Measurements from ENCODE around the gene RTCB.

The RTCB gene

DNA sequence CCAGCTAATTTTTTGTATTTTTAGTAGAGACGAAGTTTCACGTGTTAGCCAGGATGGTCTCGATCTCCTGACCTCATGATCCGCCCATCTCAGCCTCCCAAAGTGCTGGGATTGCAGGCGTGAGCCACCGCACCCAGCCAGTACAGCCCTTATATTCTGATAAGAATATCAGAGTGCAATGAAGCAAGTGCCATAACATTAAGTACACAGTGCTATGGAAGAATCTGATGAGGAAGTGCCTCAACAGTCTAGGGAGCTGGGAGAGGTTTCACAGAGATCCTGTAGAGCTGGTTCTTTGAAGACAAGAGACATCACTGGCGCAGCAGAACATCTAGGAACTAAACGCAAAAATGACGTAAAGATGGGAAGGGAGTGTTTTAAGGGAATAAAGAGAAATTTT is 2.1 kb downstream of the RTCB start:
- no peak overlapping the region for H3K4me3 ChIP-seq (ENCODE audit: low read depth, low read length)
- no peak overlapping the region for H3K4me2 ChIP-seq (ENCODE audit: low read length)
- H3K14ac ChIP-seq (ENCODE audit: low read length), result no peak overlapping the region
- no peak for DNase-seq
- no peak overlapping the region for H2AK5ac ChIP-seq (ENCODE audit: low read length)
- 100% methylated on average over 2 of the region's 9 CpGs for WGBS (ENCODE audit: extremely low coverage, insufficient coverage, insufficient read length)
- no peak overlapping the region for H3K27ac ChIP-seq (ENCODE audit: low read depth, low read length)
- peaks cover 9 to 21% of the 10 kb centered on the region in 2 experiments for H3K36me3 ChIP-seq (ENCODE audit: control insufficient read depth in 1 of 2, insufficient read depth in 2 of 2, low read length in 2 of 2)
- peaks cover 4% of the 10 kb centered on the region for H3K79me1 ChIP-seq (ENCODE audit: low read length)
- H4K8ac ChIP-seq (ENCODE audit: low read depth, low read length), result no peak overlapping the region
- no peak overlapping the region for H3K18ac ChIP-seq (ENCODE audit: low read length)
- H3K9ac ChIP-seq (ENCODE audit: low read length), result no peak overlapping the region
- peaks cover 5% of the 10 kb centered on the region in 2 experiments for H3K4me1 ChIP-seq (ENCODE audit: control insufficient read depth in 1 of 2, insufficient read depth in 2 of 2, low read length in 2 of 2)
- H2AFZ ChIP-seq (ENCODE audit: insufficient read depth, low read length, poor library complexity), result no peak overlapping the region
- peak overlapping the region; percentile 77 for H3K4ac ChIP-seq (ENCODE audit: low read depth, low read length)
- H3K9me3 ChIP-seq (ENCODE audit: insufficient read depth, low read depth, low read length), result no peaks in the 10 kb centered on the region
- H4K91ac ChIP-seq (ENCODE audit: low read depth, low read length), result no peak overlapping the region
- H3K79me2 ChIP-seq (ENCODE audit: control insufficient read depth, insufficient read depth, low read length, poor library complexity), result peaks cover 11% of the 10 kb centered on the region
- no peaks in the 10 kb centered on the region for H3K27me3 ChIP-seq (ENCODE audit: insufficient read depth, low read length)
- H4K12ac ChIP-seq (ENCODE audit: low read depth, low read length), result no peak overlapping the region
- no peak overlapping the region for H2BK5ac ChIP-seq (ENCODE audit: low read depth, low read length, poor library complexity)
- H2BK12ac ChIP-seq (ENCODE audit: low read length), result no peak overlapping the region
- H2BK120ac ChIP-seq (ENCODE audit: insufficient read depth, low read length, poor library complexity), result no peak overlapping the region
- H3K23ac ChIP-seq (ENCODE audit: low read length), result no peak overlapping the region

DNA sequence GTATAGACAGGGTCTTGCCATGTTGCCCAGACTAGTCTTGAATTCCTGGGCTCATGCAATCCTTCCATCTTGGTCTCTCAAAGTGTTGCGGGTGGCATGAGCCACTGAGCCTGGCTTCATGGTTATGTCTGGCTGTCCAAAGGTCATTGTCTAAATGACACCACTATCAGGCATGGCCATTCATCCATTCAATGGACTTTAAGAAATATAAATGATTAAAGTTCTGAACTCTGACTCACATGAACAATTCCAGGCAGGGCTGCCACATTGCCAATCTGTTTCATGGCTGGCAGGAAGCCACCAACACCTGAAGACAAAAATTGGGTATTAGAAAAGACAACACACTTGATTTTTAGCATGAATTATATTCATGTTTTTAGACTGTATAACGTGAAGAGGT is 4.1 kb downstream of the RTCB start:
- no peak overlapping the region for H3K9ac ChIP-seq (ENCODE audit: low read length)
- no peak overlapping the region for H4K91ac ChIP-seq (ENCODE audit: low read depth, low read length)
- H4K12ac ChIP-seq (ENCODE audit: low read depth, low read length), result no peak overlapping the region
- H3K79me1 ChIP-seq (ENCODE audit: low read length), result peaks cover 4% of the 10 kb centered on the region
- H3K36me3 ChIP-seq (ENCODE audit: control insufficient read depth in 1 of 2, insufficient read depth in 2 of 2, low read length in 2 of 2), result peaks cover 18 to 29% of the 10 kb centered on the region in 2 experiments
- no peak overlapping the region for H3K27ac ChIP-seq (ENCODE audit: low read depth, low read length)
- no peak overlapping the region for H2BK120ac ChIP-seq (ENCODE audit: insufficient read depth, low read length, poor library complexity)
- no peak overlapping the region for H2AFZ ChIP-seq (ENCODE audit: insufficient read depth, low read length, poor library complexity)
- H3K9me3 ChIP-seq (ENCODE audit: insufficient read depth, low read depth, low read length), result no peaks in the 10 kb centered on the region
- H2BK12ac ChIP-seq (ENCODE audit: low read length), result no peak overlapping the region
- H3K4ac ChIP-seq (ENCODE audit: low read depth, low read length), result no peak overlapping the region
- peaks cover 5% of the 10 kb centered on the region in 2 experiments for H3K4me1 ChIP-seq (ENCODE audit: control insufficient read depth in 1 of 2, insufficient read depth in 2 of 2, low read length in 2 of 2)
- no peak overlapping the region for H3K4me2 ChIP-seq (ENCODE audit: low read length)
- no peak overlapping the region for H2BK5ac ChIP-seq (ENCODE audit: low read depth, low read length, poor library complexity)
- no peak overlapping the region for H3K18ac ChIP-seq (ENCODE audit: low read length)
- H3K4me3 ChIP-seq (ENCODE audit: low read depth, low read length), result no peak overlapping the region
- H3K23ac ChIP-seq (ENCODE audit: low read length), result no peak overlapping the region
- H4K8ac ChIP-seq (ENCODE audit: low read depth, low read length), result no peak overlapping the region
- H3K79me2 ChIP-seq (ENCODE audit: control insufficient read depth, insufficient read depth, low read length, poor library complexity), result peaks cover 11% of the 10 kb centered on the region
- no peak overlapping the region for H2AK5ac ChIP-seq (ENCODE audit: low read length)
- no peaks in the 10 kb centered on the region for H3K27me3 ChIP-seq (ENCODE audit: insufficient read depth, low read length)
- WGBS (ENCODE audit: extremely low coverage, insufficient coverage, insufficient read length), result no CpG with 5 or more reads among the region's 2 CpGs
- DNase-seq, result no peak
- H3K14ac ChIP-seq (ENCODE audit: low read length), result no peak overlapping the region

DNA sequence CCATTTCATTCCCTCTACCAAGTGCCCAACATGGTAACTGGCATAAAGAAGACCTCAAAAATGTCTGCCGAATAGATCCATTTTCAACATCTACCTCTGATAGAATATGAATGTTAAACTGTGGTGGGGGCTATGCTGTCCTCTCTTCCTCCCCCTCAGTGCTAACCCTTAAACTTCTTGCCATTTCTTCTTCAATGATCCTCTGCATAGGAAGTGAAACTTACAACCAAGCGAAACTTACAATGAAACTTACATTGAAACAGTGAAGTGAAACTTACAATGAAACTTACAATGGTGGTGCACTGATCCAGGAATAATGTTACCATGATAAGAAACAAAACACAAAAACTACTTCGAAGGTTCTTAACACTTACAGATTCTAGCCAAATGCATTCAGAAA is 4.7 kb downstream of the RTCB start:
- H3K4me3 ChIP-seq (ENCODE audit: low read depth, low read length), result no peak overlapping the region
- H4K8ac ChIP-seq (ENCODE audit: low read depth, low read length), result no peak overlapping the region
- no peak overlapping the region for H2BK12ac ChIP-seq (ENCODE audit: low read length)
- H2AFZ ChIP-seq (ENCODE audit: insufficient read depth, low read length, poor library complexity), result no peak overlapping the region
- peaks cover 11% of the 10 kb centered on the region for H3K79me2 ChIP-seq (ENCODE audit: control insufficient read depth, insufficient read depth, low read length, poor library complexity)
- peaks cover 5% of the 10 kb centered on the region in 2 experiments for H3K4me1 ChIP-seq (ENCODE audit: control insufficient read depth in 1 of 2, insufficient read depth in 2 of 2, low read length in 2 of 2)
- H3K9ac ChIP-seq (ENCODE audit: low read length), result no peak overlapping the region
- no peak overlapping the region for H4K12ac ChIP-seq (ENCODE audit: low read depth, low read length)
- H2BK5ac ChIP-seq (ENCODE audit: low read depth, low read length, poor library complexity), result no peak overlapping the region
- H3K9me3 ChIP-seq (ENCODE audit: insufficient read depth, low read depth, low read length), result no peaks in the 10 kb centered on the region
- H3K4me2 ChIP-seq (ENCODE audit: low read length), result no peak overlapping the region
- H3K36me3 ChIP-seq (ENCODE audit: control insufficient read depth in 1 of 2, insufficient read depth in 2 of 2, low read length in 2 of 2), result peaks cover 23 to 33% of the 10 kb centered on the region in 2 experiments
- no peak overlapping the region for H3K27ac ChIP-seq (ENCODE audit: low read depth, low read length)
- no peak overlapping the region for H2BK120ac ChIP-seq (ENCODE audit: insufficient read depth, low read length, poor library complexity)
- H3K14ac ChIP-seq (ENCODE audit: low read length), result no peak overlapping the region
- no peak overlapping the region for H2AK5ac ChIP-seq (ENCODE audit: low read length)
- H3K4ac ChIP-seq (ENCODE audit: low read depth, low read length), result no peak overlapping the region
- H4K91ac ChIP-seq (ENCODE audit: low read depth, low read length), result no peak overlapping the region
- no peak overlapping the region for H3K18ac ChIP-seq (ENCODE audit: low read length)
- no peaks in the 10 kb centered on the region for H3K27me3 ChIP-seq (ENCODE audit: insufficient read depth, low read length)
- peaks cover 4% of the 10 kb centered on the region for H3K79me1 ChIP-seq (ENCODE audit: low read length)
- no peak overlapping the region for H3K23ac ChIP-seq (ENCODE audit: low read length)
- no peak for DNase-seq
- no CpG with 5 or more reads among the region's 3 CpGs for WGBS (ENCODE audit: extremely low coverage, insufficient coverage, insufficient read length)

DNA sequence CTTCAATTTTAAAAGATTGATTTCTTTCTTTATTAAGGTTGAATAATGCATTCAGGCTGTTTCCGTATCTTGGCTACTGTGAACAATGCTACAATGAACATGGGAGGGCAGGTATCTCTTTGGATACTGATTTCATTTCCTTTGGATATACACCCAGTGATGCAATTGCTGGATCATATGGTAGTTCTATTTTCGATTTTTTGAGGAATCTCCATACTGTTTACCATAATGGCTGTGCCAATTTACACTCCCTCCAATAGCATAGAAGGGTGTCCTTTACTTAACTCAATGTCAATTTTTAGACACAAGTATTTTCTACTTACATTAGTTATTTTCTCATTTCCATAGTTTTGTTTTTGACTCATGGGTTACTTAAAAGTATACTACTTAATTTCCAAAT is 8.0 kb downstream of the RTCB start:
- Histone ChIP-seq H3K23ac (ENCODE audit: low read length) (no peak overlapping the region), H3K4me1 (ENCODE audit: control insufficient read depth in 1 of 2, insufficient read depth in 2 of 2, low read length in 2 of 2) (no peaks in the 10 kb centered on the region)

More for the DNA sequence above, 8.0 kb downstream of the RTCB start:
- Histone ChIP-seq H2BK5ac (ENCODE audit: low read depth, low read length, poor library complexity) (no peak overlapping the region), H4K8ac (ENCODE audit: low read depth, low read length) (no peak overlapping the region), H3K79me1 (ENCODE audit: low read length) (no peaks in the 10 kb centered on the region), H2AK5ac (ENCODE audit: low read length) (no peak overlapping the region), H2BK120ac (ENCODE audit: insufficient read depth, low read length, poor library complexity) (no peak overlapping the region), H3K18ac (ENCODE audit: low read length) (no peak overlapping the region), H3K9me3 (ENCODE audit: insufficient read depth, low read depth, low read length) (no peaks in the 10 kb centered on the region), H3K79me2 (ENCODE audit: control insufficient read depth, insufficient read depth, low read length, poor library complexity) (no peaks in the 10 kb centered on the region), H3K27ac (ENCODE audit: low read depth, low read length) (no peak overlapping the region), H3K4ac (ENCODE audit: low read depth, low read length) (no peak overlapping the region), H4K91ac (ENCODE audit: low read depth, low read length) (no peak overlapping the region), H4K12ac (ENCODE audit: low read depth, low read length) (no peak overlapping the region), H3K14ac (ENCODE audit: low read length) (no peak overlapping the region), H2AFZ (ENCODE audit: insufficient read depth, low read length, poor library complexity) (no peak overlapping the region), H3K4me2 (ENCODE audit: low read length) (no peak overlapping the region), H3K36me3 (ENCODE audit: control insufficient read depth in 1 of 2, insufficient read depth in 2 of 2, low read length in 2 of 2) (peaks cover 33 to 52% of the 10 kb centered on the region in 2 experiments), H3K4me3 (ENCODE audit: low read depth, low read length) (no peak overlapping the region), H3K9ac (ENCODE audit: low read length) (no peak overlapping the region), H2BK12ac (ENCODE audit: low read length) (no peak overlapping the region), H3K27me3 (ENCODE audit: insufficient read depth, low read length) (no peaks in the 10 kb centered on the region)
- no peak for DNase-seq
- no CpG with 5 or more reads among the region's 2 CpGs for WGBS (ENCODE audit: extremely low coverage, insufficient coverage, insufficient read length)
